Measurements from ENCODE around the gene MYBPC2.

Gene MYBPC2

DNA sequence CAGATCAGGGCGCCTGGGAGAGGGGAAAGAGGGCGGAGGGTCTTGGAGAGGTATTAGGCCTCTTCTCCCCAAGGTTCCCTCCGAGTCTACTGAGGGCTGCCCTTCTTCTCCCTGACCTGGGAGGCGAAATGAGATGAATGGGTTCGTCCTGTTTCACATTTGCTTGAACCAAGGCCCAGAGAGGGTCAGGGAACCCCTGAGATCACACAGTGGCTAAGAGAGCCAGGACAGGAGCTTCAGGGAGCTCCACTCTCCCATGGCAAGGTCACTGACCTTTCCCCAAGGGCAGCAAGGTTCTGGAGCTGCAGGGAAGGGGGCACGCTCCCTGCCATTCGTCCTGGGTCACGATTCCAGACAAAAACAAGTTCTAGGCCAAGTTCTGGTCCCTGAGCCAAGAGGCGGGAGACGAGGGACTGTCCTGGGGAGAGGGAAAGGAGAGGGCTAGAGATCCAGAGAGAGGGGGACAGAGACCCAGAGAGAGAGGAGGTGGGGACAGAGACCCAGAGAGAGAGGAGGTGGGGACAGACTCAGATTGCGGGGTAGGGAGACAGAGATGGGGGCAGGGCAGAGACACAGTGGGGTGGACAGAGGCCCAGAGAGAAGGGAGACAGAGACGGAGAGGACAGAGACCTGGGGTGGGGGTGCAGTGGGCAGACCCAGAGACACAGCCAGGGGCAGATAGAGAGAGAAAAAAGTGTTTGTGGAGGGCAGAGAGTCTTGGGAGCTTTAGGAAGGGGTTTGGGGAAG is 80.5 kb downstream of the MYBPC2 start (continued):
- TF ChIP-seq, protein P1, sequence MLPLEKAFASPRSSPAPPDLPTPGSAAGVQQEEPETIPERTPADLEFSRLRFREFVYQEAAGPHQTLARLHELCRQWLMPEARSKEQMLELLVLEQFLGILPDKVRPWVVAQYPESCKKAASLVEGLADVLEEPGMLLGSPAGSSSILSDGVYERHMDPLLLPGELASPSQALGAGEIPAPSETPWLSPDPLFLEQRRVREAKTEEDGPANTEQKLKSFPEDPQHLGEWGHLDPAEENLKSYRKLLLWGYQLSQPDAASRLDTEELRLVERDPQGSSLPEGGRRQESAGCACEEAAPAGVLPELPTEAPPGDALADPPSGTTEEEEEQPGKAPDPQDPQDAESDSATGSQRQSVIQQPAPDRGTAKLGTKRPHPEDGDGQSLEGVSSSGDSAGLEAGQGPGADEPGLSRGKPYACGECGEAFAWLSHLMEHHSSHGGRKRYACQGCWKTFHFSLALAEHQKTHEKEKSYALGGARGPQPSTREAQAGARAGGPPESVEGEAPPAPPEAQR (tag by site-specific recombination; IDR thresholded peaks at IDR 0.05) = no peak
- TF ChIP-seq IKZF3 (tag by site-specific recombination; IDR thresholded peaks at IDR 0.05) (no peak), ZFP69B (tag by site-specific recombination; IDR thresholded peaks at IDR 0.05) (no peak), ZNF629 (tag by site-specific recombination; IDR thresholded peaks at IDR 0.05) (no peak), ZNF214 (tag by site-specific recombination; IDR thresholded peaks at IDR 0.05; ENCODE audit: borderline replicate concordance) (no peak), ZBTB21 (tag by site-specific recombination; IDR thresholded peaks at IDR 0.05) (no peak), BCL11B (tag by site-specific recombination; IDR thresholded peaks at IDR 0.05; ENCODE audit: low read depth) (no peak; the same call in 1 of the 2 replicates), ZNF624 (tag by site-specific recombination; IDR thresholded peaks at IDR 0.05) (no peak), ZBTB48 (tag by site-specific recombination; IDR thresholded peaks at IDR 0.05) (no peak), HOXA7 (CRISPR knock-in tag; IDR thresholded peaks at IDR 0.05; ENCODE audit: borderline replicate concordance) (no peak), MZF1 (tag by site-specific recombination; IDR thresholded peaks at IDR 0.05; ENCODE audit: borderline replicate concordance) (no peak)

DNA sequence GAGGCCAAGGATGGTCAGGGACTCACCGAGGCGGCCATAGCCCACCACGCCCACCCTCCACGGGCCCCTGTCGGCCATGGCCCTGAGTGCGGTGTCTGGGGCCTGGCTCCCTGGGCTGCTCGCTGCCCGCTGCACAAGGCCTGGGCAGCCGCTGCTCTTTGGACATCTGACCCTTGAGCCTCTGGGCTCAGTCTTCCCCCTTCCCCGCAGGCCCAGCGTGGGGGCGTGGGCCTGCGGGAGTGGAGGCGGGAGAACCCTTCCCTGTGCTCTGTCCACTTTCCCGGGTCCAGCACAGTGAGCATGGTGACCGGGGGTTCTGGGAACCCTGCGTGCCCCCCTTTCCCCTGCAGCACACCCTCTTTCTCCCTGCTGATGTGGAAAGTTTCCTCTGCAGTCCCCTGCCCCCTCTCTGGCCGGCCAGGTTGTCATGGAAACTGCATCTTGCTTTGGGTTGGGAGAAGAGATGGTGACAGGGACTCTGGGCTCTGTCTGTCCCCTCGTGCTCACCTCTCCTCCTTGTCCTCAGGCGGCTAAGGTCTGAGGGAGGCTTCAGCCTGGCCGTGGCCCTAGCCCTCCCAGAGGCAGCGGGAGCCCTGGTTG is 81.2 kb downstream of the MYBPC2 start, which contains the start of gene ASPDH:
Gene ASPDH (minus strand): TSS at position 168 of the 600 bp plus-strand sequence. CDS start 90 bp downstream, at position 78.
- H3K4me1 ChIP-seq (ENCODE audit: control insufficient read depth, insufficient read depth, low read length) = peaks cover 5% of the 10 kb centered on the region
- peaks cover 0 to 7% of the 10 kb centered on the region in 2 experiments; a peak in 1 of 3 replicates for H3K36me3 ChIP-seq (ENCODE audit: control insufficient read depth in 2 of 2, insufficient read depth in 1 of 2, low read length in 2 of 2)
- H3K9me3 ChIP-seq (ENCODE audit: control insufficient read depth, insufficient read depth, low read depth, low read length) = no peaks in the 10 kb centered on the region
- H3K27ac ChIP-seq (ENCODE audit: extremely low read depth, low read depth, low read length) = no peak within 1 kb of the TSS
- peak; percentile 44; the same call in 1 of the 2 replicates for TF ChIP-seq KLF9 (tag by site-specific recombination; IDR thresholded peaks at IDR 0.05; ENCODE audit: low read depth)
- no peak for TF ChIP-seq ZNF629 (tag by site-specific recombination; IDR thresholded peaks at IDR 0.05)
- TF ChIP-seq ZNF335 (tag by site-specific recombination; conservative IDR thresholded peaks at IDR 0.05) = no peak
- TF ChIP-seq ZNF747 (tag by site-specific recombination; IDR thresholded peaks at IDR 0.05) = no peak
- TF ChIP-seq, protein P2, sequence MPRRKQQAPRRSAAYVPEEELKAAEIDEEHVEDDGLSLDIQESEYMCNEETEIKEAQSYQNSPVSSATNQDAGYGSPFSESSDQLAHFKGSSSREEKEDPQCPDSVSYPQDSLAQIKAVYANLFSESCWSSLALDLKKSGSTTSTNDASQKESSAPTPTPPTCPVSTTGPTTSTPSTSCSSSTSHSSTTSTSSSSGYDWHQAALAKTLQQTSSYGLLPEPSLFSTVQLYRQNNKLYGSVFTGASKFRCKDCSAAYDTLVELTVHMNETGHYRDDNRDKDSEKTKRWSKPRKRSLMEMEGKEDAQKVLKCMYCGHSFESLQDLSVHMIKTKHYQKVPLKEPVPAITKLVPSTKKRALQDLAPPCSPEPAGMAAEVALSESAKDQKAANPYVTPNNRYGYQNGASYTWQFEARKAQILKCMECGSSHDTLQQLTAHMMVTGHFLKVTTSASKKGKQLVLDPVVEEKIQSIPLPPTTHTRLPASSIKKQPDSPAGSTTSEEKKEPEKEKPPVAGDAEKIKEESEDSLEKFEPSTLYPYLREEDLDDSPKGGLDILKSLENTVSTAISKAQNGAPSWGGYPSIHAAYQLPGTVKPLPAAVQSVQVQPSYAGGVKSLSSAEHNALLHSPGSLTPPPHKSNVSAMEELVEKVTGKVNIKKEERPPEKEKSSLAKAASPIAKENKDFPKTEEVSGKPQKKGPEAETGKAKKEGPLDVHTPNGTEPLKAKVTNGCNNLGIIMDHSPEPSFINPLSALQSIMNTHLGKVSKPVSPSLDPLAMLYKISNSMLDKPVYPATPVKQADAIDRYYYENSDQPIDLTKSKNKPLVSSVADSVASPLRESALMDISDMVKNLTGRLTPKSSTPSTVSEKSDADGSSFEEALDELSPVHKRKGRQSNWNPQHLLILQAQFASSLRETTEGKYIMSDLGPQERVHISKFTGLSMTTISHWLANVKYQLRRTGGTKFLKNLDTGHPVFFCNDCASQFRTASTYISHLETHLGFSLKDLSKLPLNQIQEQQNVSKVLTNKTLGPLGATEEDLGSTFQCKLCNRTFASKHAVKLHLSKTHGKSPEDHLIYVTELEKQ (tag by site-specific recombination; IDR thresholded peaks at IDR 0.05; ENCODE audit: borderline replicate concordance) = no peak
- TF ChIP-seq ZBTB17 (tag by site-specific recombination; IDR thresholded peaks at IDR 0.05) = no peak
- ChIA-PET CTCF (interaction anchor here (2.6 kb wide), 1 partner anchor 24 kb away, joined by 11 read pairs; no protein-coding TSS in a partner anchor), POLR2A (no interaction called here)
- H3K4me3 ChIP-seq (ENCODE audit: low read depth, low read length) = no peak within 1 kb of the TSS
